CD14-positive monocyte (primary cell): ENCODE measurements around the gene SLC35A2. TPM values are rescaled to one million over a fixed set of nuclear protein-coding genes. Genes with fewer than 3 reads are reported as not detected.

Experiments used
- DNase-seq, 3 donors: peaks; one replicate each; pipeline ENCODE4 v3.0.0-alpha.2; 2011 to 2022
- H2AFZ ChIP-seq: 2 replicates; pipeline ENCODE4 v1.6.0; 2012; ENCODE audit warnings: mild to moderate bottlenecking, low read depth, low read length, inconsistent platforms; ENCODE audit not compliant: insufficient read depth, poor library complexity, severe bottlenecking
- H3K27ac ChIP-seq, 2 donors: 1 replicate in 1 of 2; 2 replicates in 1 of 2; pipeline ENCODE4 v1.5.1; 2012 to 2013; ENCODE audit warnings: low read length in 2 of 2, control low read depth in 1 of 2, inconsistent platforms in 1 of 2, low read depth in 1 of 2, mild to moderate bottlenecking in 1 of 2
- H3K27me3 ChIP-seq, 2 donors: one replicate each; pipeline versions ENCODE4 v1.6.0 to v1.6.1; 2011 to 2013; ENCODE audit warnings: low read length in 2 of 2; ENCODE audit not compliant: control insufficient read depth in 2 of 2, insufficient read depth in 2 of 2
- H3K36me3 ChIP-seq, 2 donors: replicated peaks in 1 of 2; 1 replicate in 1 of 2; 2 replicates in 1 of 2; pipeline versions ENCODE4 v1.5.1 to v1.6.1; 2012 to 2013; ENCODE audit warnings: low read length in 2 of 2, control low read depth in 1 of 2, inconsistent platforms in 1 of 2, mild to moderate bottlenecking in 1 of 2; ENCODE audit not compliant: insufficient read depth in 2 of 2, control insufficient read depth in 1 of 2
- H3K4me1 ChIP-seq, 2 donors: 1 replicate in 1 of 2; 2 replicates in 1 of 2; pipeline versions ENCODE4 v1.5.1 to v1.6.1; 2012 to 2013; ENCODE audit warnings: low read length in 2 of 2, control low read depth in 1 of 2, inconsistent platforms in 1 of 2, mild to moderate bottlenecking in 1 of 2, moderate library complexity in 1 of 2; ENCODE audit not compliant: insufficient read depth in 2 of 2, control insufficient read depth in 1 of 2
- H3K4me2 ChIP-seq: replicated peaks from 2 replicates; pipeline ENCODE3; 2012; ENCODE audit warnings: low read length, moderate library complexity, mild to moderate bottlenecking; ENCODE audit not compliant: poor library complexity, severe bottlenecking; ENCODE audit errors: extremely low read depth
- H3K4me3 ChIP-seq, 3 experiments: fragments of 200-600 bp in 1 of 3; sonication (generic) in 1 of 3; replicated peaks in 1 of 3; 1 replicate in 2 of 3; 2 replicates in 1 of 3; pipeline ENCODE4 v1.5.1; 2011 to 2013; ENCODE audit warnings: low read length in 3 of 3, mild to moderate bottlenecking in 3 of 3, control low read depth in 2 of 3, low read depth in 2 of 3, inconsistent platforms in 1 of 3, moderate library complexity in 1 of 3
- H3K79me2 ChIP-seq: 2 replicates; pipeline ENCODE4 v1.6.0; 2012; ENCODE audit warnings: mild to moderate bottlenecking, control low read depth, inconsistent platforms, low read length, moderate library complexity; ENCODE audit not compliant: insufficient read depth
- H3K9ac ChIP-seq: 2 replicates; pipeline ENCODE4 v1.6.0; 2017; ENCODE audit warnings: low read length, mild to moderate bottlenecking; ENCODE audit not compliant: insufficient read depth, poor library complexity, severe bottlenecking
- H3K9me3 ChIP-seq, 2 donors: replicated peaks in 1 of 2; 1 replicate in 1 of 2; 2 replicates in 1 of 2; pipeline versions ENCODE4 v1.5.1 to v1.6.1; 2012 to 2013; ENCODE audit warnings: low read length in 2 of 2, control low read depth in 1 of 2; ENCODE audit not compliant: control insufficient read depth in 1 of 2, insufficient read depth in 1 of 2
- H4K20me1 ChIP-seq: 2 replicates; pipeline ENCODE4 v1.6.0; 2012; ENCODE audit warnings: mild to moderate bottlenecking, low read length, control low read depth, moderate library complexity; ENCODE audit not compliant: insufficient read depth
- H3K27ac Mint-ChIP-seq, 7 donors: one replicate each; pipeline ENCODE4 v1.8.0; 2020; ENCODE audit warnings: mild to moderate bottlenecking in 7 of 7, mixed read lengths in 7 of 7, moderate library complexity in 6 of 7, inconsistent platforms in 2 of 7
- H3K27me3 Mint-ChIP-seq, 3 donors: one replicate each; pipeline ENCODE4 v1.8.0; 2021 to 2022; ENCODE audit warnings: low read depth in 3 of 3, mild to moderate bottlenecking in 3 of 3, mixed read lengths in 3 of 3, moderate library complexity in 3 of 3, inconsistent platforms in 1 of 3
- H3K36me3 Mint-ChIP-seq, 2 donors: one replicate each; pipeline ENCODE4 v1.8.0; 2020; ENCODE audit warnings: mixed read lengths in 2 of 2, inconsistent platforms in 1 of 2, mild to moderate bottlenecking in 1 of 2
- H3K4me1 Mint-ChIP-seq: one replicate; pipeline ENCODE4 v1.8.0; 2020; ENCODE audit warnings: mild to moderate bottlenecking, mixed read lengths
- H3K4me3 Mint-ChIP-seq, 2 donors: one replicate each; pipeline ENCODE4 v1.8.0; 2020; ENCODE audit warnings: mild to moderate bottlenecking in 2 of 2, mixed read lengths in 2 of 2, moderate library complexity in 1 of 2
- H3K9me3 Mint-ChIP-seq, 7 donors: one replicate each; pipeline ENCODE4 v1.8.0; 2020 to 2022; ENCODE audit warnings: mixed read lengths in 7 of 7, mild to moderate bottlenecking in 6 of 7, moderate library complexity in 6 of 7, inconsistent platforms in 2 of 7
- WGBS: methylation state at CpG from one replicate; pipeline ENCODE4 v1.1.5; 2013; ENCODE audit warnings: missing lambda C conversion rate; ENCODE audit not compliant: insufficient coverage; 5-methylcytosine and 5-hydroxymethylcytosine counted together
- intact Hi-C, 2 donors: fragments of 100-400 bp; cut with micrococcal nuclease; formaldehyde crosslinking; loops; one replicate each; pipeline versions ENCODE4 v1.15.0 to v1.15.1; 2023
- polyA plus RNA-seq, 3 donors: library from polyadenylated mRNA; depleted of rRNA in 1 of 3; unstranded in 2 of 3; stranded (reverse) in 1 of 3; fragments of 300-500 nt in 2 of 3; fragments of >200 nt in 1 of 3; fragmentation: Illumina TruSeq in 2 of 3; gene quantifications; 1 replicate in 2 of 3; 2 replicates in 1 of 3; pipeline ENCODE4 v1.2.3, GENCODE V29; 2012 to 2021
- TF ChIP-seq, protein P1 (sequence below): fragments of 200-600 bp; IDR thresholded peaks from one replicate; pipeline ENCODE4 v1.8.0; 2022; ENCODE audit warnings: antibody characterized with exemption, mild to moderate bottlenecking

The SLC35A2 gene
- polyA plus RNA-seq, 3 donors = 14.3 to 21.6 (median 18.4) TPM

DNA sequence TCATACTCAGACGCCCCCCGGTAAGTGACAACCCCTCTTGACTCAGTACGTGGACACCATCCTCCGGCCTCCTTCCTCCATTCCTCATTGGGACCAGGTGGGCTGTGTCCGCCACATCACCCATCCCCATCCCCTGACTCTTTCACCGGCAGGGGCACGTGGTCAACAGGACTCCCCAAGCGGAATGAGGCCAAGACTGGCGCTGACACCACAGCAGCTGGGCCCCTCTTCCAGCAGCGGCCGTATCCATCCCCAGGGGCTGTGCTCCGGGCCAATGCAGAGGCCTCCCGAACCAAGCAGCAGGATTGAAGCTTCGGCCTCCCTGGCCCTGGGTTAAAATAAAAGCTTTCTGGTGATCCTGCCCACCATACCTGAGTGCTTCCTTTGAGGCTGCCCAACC lies 8.7 kb downstream of the SLC35A2 start:
- H3K27ac ChIP-seq = no peak overlapping the region
- H3K4me2 ChIP-seq = no peak overlapping the region
- no peak overlapping the region for H2AFZ ChIP-seq
- Mint-ChIP-seq H3K4me3 (no peak overlapping the region), H3K27ac (no peak overlapping the region), H3K9me3 (peaks cover 0 to 15% (median 0%) of the 10 kb centered on the region in 7 donors), H3K36me3 (peaks cover 35 to 50% of the 10 kb centered on the region in 2 donors), H3K27me3 (no peaks in the 10 kb centered on the region), H3K4me1 (peaks cover 4% of the 10 kb centered on the region)
- TF ChIP-seq, protein P1, sequence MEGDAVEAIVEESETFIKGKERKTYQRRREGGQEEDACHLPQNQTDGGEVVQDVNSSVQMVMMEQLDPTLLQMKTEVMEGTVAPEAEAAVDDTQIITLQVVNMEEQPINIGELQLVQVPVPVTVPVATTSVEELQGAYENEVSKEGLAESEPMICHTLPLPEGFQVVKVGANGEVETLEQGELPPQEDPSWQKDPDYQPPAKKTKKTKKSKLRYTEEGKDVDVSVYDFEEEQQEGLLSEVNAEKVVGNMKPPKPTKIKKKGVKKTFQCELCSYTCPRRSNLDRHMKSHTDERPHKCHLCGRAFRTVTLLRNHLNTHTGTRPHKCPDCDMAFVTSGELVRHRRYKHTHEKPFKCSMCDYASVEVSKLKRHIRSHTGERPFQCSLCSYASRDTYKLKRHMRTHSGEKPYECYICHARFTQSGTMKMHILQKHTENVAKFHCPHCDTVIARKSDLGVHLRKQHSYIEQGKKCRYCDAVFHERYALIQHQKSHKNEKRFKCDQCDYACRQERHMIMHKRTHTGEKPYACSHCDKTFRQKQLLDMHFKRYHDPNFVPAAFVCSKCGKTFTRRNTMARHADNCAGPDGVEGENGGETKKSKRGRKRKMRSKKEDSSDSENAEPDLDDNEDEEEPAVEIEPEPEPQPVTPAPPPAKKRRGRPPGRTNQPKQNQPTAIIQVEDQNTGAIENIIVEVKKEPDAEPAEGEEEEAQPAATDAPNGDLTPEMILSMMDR = no peak
- no peaks in the 10 kb centered on the region for H3K27me3 ChIP-seq
- intact Hi-C loops = no loop called here
- peaks cover 34 to 67% of the 10 kb centered on the region in 2 donors for H3K36me3 ChIP-seq
- H3K4me3 ChIP-seq = no peak overlapping the region
- no peaks in the 10 kb centered on the region for H3K9me3 ChIP-seq
- no CpG with 5 or more reads among the region's 14 CpGs for WGBS
- H3K9ac ChIP-seq = no peak overlapping the region
- DNase-seq = no peak
- H3K79me2 ChIP-seq = peaks cover 15% of the 10 kb centered on the region
- H3K4me1 ChIP-seq = peaks cover 9 to 13% of the 10 kb centered on the region in 2 donors
- H4K20me1 ChIP-seq = peaks cover 27% of the 10 kb centered on the region

DNA sequence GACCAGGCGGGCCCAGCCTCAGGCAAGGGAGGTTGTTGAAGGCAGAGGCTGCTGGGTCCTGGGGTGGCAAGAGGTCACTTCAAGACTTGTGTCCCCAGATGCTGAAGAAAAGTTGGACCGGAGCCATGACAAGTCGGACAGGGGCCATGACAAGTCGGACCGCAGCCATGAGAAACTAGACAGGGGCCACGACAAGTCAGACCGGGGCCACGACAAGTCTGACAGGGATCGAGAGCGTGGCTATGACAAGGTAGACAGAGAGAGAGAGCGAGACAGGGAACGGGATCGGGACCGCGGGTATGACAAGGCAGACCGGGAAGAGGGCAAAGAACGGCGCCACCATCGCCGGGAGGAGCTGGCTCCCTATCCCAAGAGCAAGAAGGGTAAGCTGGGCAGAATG lies 9.3 kb downstream of the SLC35A2 start:
- no peak overlapping the region for H2AFZ ChIP-seq
- Mint-ChIP-seq H3K9me3 (peaks cover 0 to 20% (median 2%) of the 10 kb centered on the region in 7 donors), H3K27me3 (no peaks in the 10 kb centered on the region), H3K27ac (peak overlapping the region in 1 of 7 donors; percentile 21), H3K36me3 (peaks cover 35 to 50% of the 10 kb centered on the region in 2 donors), H3K4me3 (no peak overlapping the region), H3K4me1 (peaks cover 4% of the 10 kb centered on the region)
- peaks cover 27% of the 10 kb centered on the region for H4K20me1 ChIP-seq
- no peak overlapping the region for H3K27ac ChIP-seq
- no peak for DNase-seq
- no peaks in the 10 kb centered on the region for H3K9me3 ChIP-seq
- TF ChIP-seq, protein P1 = no peak
- H3K4me2 ChIP-seq = no peak overlapping the region
- peaks cover 15% of the 10 kb centered on the region for H3K79me2 ChIP-seq
- intact Hi-C loops = no loop called here
- no peak overlapping the region for H3K9ac ChIP-seq
- H3K36me3 ChIP-seq = peaks cover 34 to 67% of the 10 kb centered on the region in 2 donors
- WGBS = 100% methylated on average over 2 of the region's 20 CpGs
- no peaks in the 10 kb centered on the region for H3K27me3 ChIP-seq
- no peak overlapping the region for H3K4me3 ChIP-seq
- H3K4me1 ChIP-seq = peaks cover 9 to 13% of the 10 kb centered on the region in 2 donors
